Measurements from ENCODE around the gene HTR3E.
A peak's percentile ranks its signal among the peaks of the same experiment; 100 is the strongest.

The HTR3E gene

DNA sequence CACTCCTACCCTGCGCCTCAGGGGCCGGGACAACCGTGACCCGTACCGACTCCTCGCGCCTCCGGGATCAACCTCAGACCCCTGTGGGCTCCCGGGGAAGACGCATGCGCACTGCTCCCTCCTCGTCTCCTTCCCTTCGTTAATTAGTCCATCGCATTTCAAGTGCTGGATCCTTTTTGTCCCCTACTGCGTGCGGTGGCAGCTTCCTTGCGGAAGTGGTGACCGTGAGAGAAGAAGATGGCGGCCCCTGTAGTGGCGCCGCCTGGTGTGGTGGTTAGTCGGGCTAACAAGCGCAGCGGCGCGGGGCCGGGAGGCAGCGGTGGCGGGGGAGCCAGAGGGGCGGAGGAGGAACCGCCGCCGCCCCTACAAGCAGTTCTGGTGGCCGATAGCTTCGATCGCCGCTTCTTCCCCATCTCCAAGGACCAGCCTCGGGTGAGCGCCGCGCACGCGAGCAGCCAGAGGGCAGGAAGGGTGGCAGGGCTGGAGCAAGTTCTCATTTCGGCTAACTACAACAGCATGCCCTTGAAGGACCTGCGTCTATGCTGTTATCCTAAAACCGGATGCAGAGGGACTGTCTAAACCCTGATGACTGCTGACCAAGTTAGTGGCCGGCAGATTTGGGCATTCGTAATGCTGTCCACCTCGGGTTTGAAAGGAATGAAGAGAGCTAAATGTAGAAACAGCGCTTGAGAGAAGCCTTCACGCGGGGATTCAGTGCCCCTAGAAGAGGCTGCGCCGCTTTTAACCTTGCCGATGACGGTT lies 38.5 kb downstream of the HTR3E start, which contains the start of gene EIF2B5:
TSS of gene EIF2B5 (plus strand) at position 210 of the 762 bp plus-strand sequence. CDS start at position 238, 28 bp downstream.
- Histone ChIP-seq H3K79me2 (ENCODE audit: low read length) (peaks cover 52% of the 10 kb centered on the region), H3K4me2 (ENCODE audit: low read depth, low read length) (peak within 1 kb of the TSS; percentile 87), H3K27ac (ENCODE audit: low read length) (peak within 1 kb of the TSS; percentile 55; the same call in 1 of the 2 replicates), H3K9me3 (replicated peaks; ENCODE audit: insufficient read depth, low read length) (no peaks in the 10 kb centered on the region), H3K4me1 (ENCODE audit: low read length) (peaks cover 17% of the 10 kb centered on the region), H3K9ac (ENCODE audit: low read length) (peak within 1 kb of the TSS; percentile 89), H2AFZ (ENCODE audit: low read length) (peak within 1 kb of the TSS; percentile 98), H3F3A (ENCODE audit: insufficient read depth, low read length) (0 out of 2 replicates have a peak, but pooled peaks cover 3% of the 10 kb centered on the region), H3K9me2 (replicated peaks; ENCODE audit: insufficient read depth, low read length) (no peaks in the 10 kb centered on the region), H3K4me3 (ENCODE audit: low read length) (peak within 1 kb of the TSS; percentile 77), H4K20me1 (ENCODE audit: insufficient read depth, low read length) (no peaks in the 10 kb centered on the region), H3K36me3 (replicated peaks; ENCODE audit: insufficient read depth, low read length) (peaks cover 7% of the 10 kb centered on the region), H3K27me3 (replicated peaks; ENCODE audit: insufficient read depth, low read length) (no peaks in the 10 kb centered on the region)
- TF ChIP-seq, protein P1, sequence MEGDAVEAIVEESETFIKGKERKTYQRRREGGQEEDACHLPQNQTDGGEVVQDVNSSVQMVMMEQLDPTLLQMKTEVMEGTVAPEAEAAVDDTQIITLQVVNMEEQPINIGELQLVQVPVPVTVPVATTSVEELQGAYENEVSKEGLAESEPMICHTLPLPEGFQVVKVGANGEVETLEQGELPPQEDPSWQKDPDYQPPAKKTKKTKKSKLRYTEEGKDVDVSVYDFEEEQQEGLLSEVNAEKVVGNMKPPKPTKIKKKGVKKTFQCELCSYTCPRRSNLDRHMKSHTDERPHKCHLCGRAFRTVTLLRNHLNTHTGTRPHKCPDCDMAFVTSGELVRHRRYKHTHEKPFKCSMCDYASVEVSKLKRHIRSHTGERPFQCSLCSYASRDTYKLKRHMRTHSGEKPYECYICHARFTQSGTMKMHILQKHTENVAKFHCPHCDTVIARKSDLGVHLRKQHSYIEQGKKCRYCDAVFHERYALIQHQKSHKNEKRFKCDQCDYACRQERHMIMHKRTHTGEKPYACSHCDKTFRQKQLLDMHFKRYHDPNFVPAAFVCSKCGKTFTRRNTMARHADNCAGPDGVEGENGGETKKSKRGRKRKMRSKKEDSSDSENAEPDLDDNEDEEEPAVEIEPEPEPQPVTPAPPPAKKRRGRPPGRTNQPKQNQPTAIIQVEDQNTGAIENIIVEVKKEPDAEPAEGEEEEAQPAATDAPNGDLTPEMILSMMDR (IDR thresholded peaks at IDR 0.05; ENCODE audit: low read length), result peak; percentile 58
- TF ChIP-seq EZH2phosphoT487 (IDR thresholded peaks at IDR 0.05; ENCODE audit: low read length), result no peak
- DNase-seq, result peak; percentile 97

DNA sequence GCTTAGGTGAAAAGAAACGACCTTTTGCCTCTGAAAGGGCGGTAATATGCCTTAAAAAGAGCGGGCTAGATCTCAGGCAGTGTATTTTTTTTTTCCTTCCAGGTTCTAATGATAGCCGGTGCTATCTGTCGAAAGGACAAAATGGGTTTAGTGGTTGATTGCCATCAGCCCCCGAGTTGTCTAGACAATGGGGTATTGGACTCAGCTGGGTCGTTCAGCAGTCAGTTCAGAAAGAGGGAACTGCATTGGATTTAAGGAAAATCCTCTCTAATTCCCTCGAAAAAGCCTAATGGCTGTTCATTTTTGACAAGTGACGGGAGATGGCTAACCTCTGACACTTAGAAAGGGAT lies 39.0 kb downstream of the HTR3E start:
- Histone ChIP-seq H3K36me3 (replicated peaks; ENCODE audit: insufficient read depth, low read length) (peaks cover 13% of the 10 kb centered on the region), H3K79me2 (ENCODE audit: low read length) (peaks cover 57% of the 10 kb centered on the region), H3K27me3 (replicated peaks; ENCODE audit: insufficient read depth, low read length) (no peaks in the 10 kb centered on the region), H3K27ac (ENCODE audit: low read length) (peak overlapping the region; percentile 55; the same call in 1 of the 2 replicates), H3K4me1 (ENCODE audit: low read length) (peaks cover 17% of the 10 kb centered on the region), H3K4me2 (ENCODE audit: low read depth, low read length) (peak overlapping the region; percentile 87), H2AFZ (ENCODE audit: low read length) (peak overlapping the region; percentile 98), H4K20me1 (ENCODE audit: insufficient read depth, low read length) (no peaks in the 10 kb centered on the region), H3K9me3 (replicated peaks; ENCODE audit: insufficient read depth, low read length) (no peaks in the 10 kb centered on the region), H3K9me2 (replicated peaks; ENCODE audit: insufficient read depth, low read length) (no peaks in the 10 kb centered on the region), H3F3A (ENCODE audit: insufficient read depth, low read length) (0 out of 2 replicates have a peak, but pooled peaks cover 3% of the 10 kb centered on the region), H3K4me3 (ENCODE audit: low read length) (peak overlapping the region; percentile 77), H3K9ac (ENCODE audit: low read length) (peak overlapping the region; percentile 89)
- TF ChIP-seq EZH2 (optimal IDR thresholded peaks at IDR 0.05; ENCODE audit: low read depth, low read length) (no peak), EZH2phosphoT487 (IDR thresholded peaks at IDR 0.05; ENCODE audit: low read length) (no peak)
- TF ChIP-seq, protein P1 (IDR thresholded peaks at IDR 0.05; ENCODE audit: low read length), result no peak
- no peak for DNase-seq

DNA sequence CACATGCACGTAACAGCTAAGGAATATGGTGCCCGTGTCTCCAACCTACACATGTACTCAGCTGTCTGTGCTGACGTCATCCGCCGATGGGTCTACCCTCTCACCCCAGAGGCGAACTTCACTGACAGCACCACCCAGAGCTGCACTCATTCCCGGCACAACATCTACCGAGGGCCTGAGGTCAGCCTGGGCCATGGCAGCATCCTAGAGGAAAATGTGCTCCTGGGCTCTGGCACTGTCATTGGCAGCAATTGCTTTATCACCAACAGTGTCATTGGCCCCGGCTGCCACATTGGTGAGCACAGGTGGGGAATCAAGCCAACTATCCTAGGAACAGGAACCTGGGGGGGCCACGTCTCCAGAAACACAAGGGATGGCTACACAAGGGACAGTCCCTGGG lies 43.6 kb downstream of the HTR3E start:
- Histone ChIP-seq H2AFZ (ENCODE audit: low read length) (no peak overlapping the region), H3K4me2 (ENCODE audit: low read depth, low read length) (no peak overlapping the region), H3K79me2 (ENCODE audit: low read length) (peaks cover 50% of the 10 kb centered on the region), H4K20me1 (ENCODE audit: insufficient read depth, low read length) (no peaks in the 10 kb centered on the region), H3K27me3 (replicated peaks; ENCODE audit: insufficient read depth, low read length) (no peaks in the 10 kb centered on the region), H3K36me3 (replicated peaks; ENCODE audit: insufficient read depth, low read length) (peaks cover 31% of the 10 kb centered on the region), H3K9ac (ENCODE audit: low read length) (no peak overlapping the region), H3K9me3 (replicated peaks; ENCODE audit: insufficient read depth, low read length) (no peaks in the 10 kb centered on the region), H3K27ac (ENCODE audit: low read length) (no peak overlapping the region), H3K9me2 (replicated peaks; ENCODE audit: insufficient read depth, low read length) (no peaks in the 10 kb centered on the region), H3F3A (ENCODE audit: insufficient read depth, low read length) (no peaks in the 10 kb centered on the region), H3K4me3 (ENCODE audit: low read length) (no peak overlapping the region), H3K4me1 (ENCODE audit: low read length) (peaks cover 12% of the 10 kb centered on the region)
- DNase-seq, result no peak
- TF ChIP-seq EZH2 (optimal IDR thresholded peaks at IDR 0.05; ENCODE audit: low read depth, low read length), result no peak
- TF ChIP-seq EZH2phosphoT487 (IDR thresholded peaks at IDR 0.05; ENCODE audit: low read length), result no peak
- TF ChIP-seq, protein P1 (IDR thresholded peaks at IDR 0.05; ENCODE audit: low read length), result no peak
